NCI-H2029 treated with DMSO at 0.1 percent for 48 hours (cell line): ENCODE measurements around the gene MYCBPAP.

Experiments
- DNase-seq: peaks from one replicate; lab custom pipeline; 2025; lab: John Stamatoyannopoulos, UW

Gene MYCBPAP

DNA sequence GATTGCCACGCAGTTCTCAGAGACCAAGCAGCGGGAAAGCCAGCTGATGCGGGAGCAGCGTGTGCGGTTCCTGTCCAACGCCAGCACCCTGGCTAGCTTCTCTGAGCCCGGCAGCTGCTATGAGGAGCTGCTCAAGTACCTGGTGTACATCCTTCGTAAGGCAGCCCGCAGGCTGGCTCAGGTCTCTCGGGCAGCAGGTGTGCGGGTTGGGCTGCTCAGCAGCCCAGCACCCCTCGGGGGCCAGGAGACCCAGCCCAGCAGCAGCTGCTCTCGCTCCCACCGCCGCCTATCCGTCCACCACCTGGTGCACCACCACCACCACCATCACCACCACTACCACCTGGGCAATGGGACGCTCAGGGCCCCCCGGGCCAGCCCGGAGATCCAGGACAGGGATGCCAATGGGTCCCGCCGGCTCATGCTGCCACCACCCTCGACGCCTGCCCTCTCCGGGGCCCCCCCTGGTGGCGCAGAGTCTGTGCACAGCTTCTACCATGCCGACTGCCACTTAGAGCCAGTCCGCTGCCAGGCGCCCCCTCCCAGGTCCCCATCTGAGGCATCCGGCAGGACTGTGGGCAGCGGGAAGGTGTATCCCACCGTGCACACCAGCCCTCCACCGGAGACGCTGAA is 67.5 kb downstream of the MYCBPAP start:
- DNase-seq: no peak

DNA sequence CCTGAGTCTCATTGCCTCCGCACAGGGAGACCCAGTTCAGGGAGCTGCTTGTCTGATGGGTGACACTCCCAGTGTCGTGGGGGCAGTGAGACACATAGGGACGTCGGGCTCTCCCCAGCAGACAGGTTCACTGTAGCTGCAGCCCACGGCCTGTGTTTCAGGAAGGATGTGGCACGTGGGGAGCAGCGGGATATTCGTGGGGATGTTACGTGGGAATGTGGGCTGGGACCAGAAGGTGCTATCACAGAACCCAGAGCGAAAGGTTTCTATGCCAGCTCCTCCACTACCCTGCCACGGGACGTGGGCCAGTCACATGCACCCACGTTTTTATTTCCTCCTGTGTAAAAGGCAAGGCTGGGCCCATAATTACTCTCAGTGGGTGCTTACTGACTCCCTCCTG is 68.6 kb downstream of the MYCBPAP start:
- no peak for DNase-seq

DNA sequence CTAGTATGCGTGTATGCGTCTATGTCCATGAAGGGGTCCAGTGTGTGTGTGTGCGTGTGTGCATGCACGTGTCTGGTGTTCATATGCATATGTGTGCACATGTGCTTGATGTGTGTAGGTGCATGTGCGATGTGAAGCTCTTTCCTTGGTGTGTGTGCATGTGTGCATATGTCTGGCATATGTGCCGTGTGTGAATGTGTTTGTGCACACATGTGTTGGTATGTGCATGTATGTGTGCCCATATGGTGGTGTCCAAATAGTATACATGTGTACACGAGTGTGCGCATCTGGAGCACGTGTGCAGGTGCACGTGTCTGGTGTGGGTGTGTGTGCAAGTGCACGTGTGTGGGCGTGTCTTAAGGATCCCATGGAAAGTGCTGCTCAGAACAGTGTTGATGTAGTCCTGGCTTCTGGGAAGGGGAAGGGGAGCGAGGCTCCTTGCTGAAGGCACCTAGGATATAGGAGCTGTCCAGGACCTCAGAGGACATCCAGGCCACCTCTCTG is 69.3 kb downstream of the MYCBPAP start:
- no peak for DNase-seq

DNA sequence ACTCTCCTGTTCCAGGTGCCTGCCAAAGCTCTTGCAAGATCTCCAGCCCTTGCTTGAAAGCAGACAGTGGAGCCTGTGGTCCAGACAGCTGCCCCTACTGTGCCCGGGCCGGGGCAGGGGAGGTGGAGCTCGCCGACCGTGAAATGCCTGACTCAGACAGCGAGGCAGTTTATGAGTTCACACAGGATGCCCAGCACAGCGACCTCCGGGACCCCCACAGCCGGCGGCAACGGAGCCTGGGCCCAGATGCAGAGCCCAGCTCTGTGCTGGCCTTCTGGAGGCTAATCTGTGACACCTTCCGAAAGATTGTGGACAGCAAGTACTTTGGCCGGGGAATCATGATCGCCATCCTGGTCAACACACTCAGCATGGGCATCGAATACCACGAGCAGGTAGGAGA is 69.9 kb downstream of the MYCBPAP start:
- no peak for DNase-seq

DNA sequence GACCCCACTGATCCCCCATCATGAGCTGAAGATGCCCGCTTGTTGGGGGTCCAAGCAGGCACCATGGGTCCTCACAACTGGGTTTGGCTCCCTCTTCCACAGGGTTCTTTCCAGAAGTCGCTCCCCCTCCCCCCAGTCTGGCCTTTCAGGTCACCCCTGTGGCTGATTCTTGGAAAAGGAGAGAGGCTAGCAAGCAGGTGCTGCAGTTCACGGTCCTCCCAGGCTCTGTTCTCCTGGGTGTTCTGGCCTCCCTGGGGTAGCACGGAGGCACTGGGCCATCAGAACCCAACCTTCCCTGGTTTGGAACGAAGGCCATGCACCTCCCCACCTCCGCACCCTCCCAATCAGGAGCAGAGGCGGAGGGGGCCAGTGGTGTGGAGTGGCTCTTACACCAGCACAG is 71.2 kb downstream of the MYCBPAP start:
- DNase-seq: no peak

DNA sequence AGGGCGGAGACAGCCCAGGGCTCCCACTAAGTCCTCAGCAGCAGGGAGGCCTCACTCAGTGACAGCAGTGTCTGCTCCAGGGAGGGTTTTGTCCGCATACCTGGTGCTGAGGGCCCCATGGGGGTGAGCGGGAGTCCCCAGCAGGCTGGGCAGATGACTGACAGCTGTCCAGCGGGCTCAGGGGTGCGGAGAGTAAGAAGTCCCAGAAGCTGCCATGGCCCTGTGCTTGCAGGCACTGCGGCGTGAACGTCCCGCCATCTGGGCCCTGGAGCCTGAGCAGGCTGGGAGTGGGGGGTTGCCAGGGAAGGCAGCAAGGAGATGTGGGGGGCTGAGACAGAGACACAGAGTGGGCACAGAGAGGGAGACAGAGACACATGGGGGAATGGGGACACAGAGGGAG is 72.4 kb downstream of the MYCBPAP start:
- DNase-seq: no peak
